ENCODE data around the gene C6orf47. TPM values are rescaled to one million over a fixed set of nuclear protein-coding genes. Genes with fewer than 3 reads are reported as not detected.

The C6orf47 gene
- total and polyA plus RNA-seq, 10 of the 15 experiments (the other 5 are each of a cell fraction or from before 2014, with no cell fraction given), result 0.16 to 20.4 (median 17.3) TPM; not detected in 1

GRCh38 chr6:31636698-31637596 lies 23.6 kb downstream of the C6orf47 start:
- Histone ChIP-seq H2AFZ (ENCODE audit: control insufficient read depth, low read depth, low read length) (no peak overlapping the region), H3K36me3 (ENCODE audit: control insufficient read depth in 2 of 2, insufficient read depth in 2 of 2, low read length in 1 of 2) (peaks cover 54 to 55% of the 10 kb centered on the region in 2 experiments), H3K27ac (ENCODE audit: control insufficient read depth, insufficient read depth) (no peak overlapping the region), H3K9ac (ENCODE audit: control insufficient read depth, insufficient read depth, low read length) (no peak overlapping the region), H3K4me1 (ENCODE audit: control insufficient read depth, insufficient read depth, low read length) (no peaks in the 10 kb centered on the region), H3K9me3 (replicated peaks; ENCODE audit: control insufficient read depth, insufficient read depth, low read length) (no peaks in the 10 kb centered on the region), H3K4me2 (ENCODE audit: control insufficient read depth, insufficient read depth) (no peak overlapping the region), H4K20me1 (ENCODE audit: control insufficient read depth, insufficient read depth) (no peaks in the 10 kb centered on the region), H3K27me3 (replicated peaks in 1 of 2; ENCODE audit: control insufficient read depth in 2 of 2, insufficient read depth in 2 of 2, low read length in 1 of 2) (no peaks in the 10 kb centered on the region), H3K4me3 (no peak overlapping the region), H3K79me2 (ENCODE audit: control insufficient read depth, insufficient read depth, low read length) (no peaks in the 10 kb centered on the region; the same call in 1 of the 2 replicates)
- ATAC-seq (no peak), FAIRE-seq (no peak), DNase-seq (ENCODE audit: low read depth, low spot score) (no peak)
- CTCF ChIA-PET, result no interaction called here
- SMC1A ChIA-PET (ENCODE audit: uncharacterized antibody, unreplicated experiment), result interaction anchor here (1.2 to 1.8 kb wide), 3 partner anchors 14 to 194 kb away, joined by 3 to 5 read pairs (median 4); no protein-coding TSS in a partner anchor
- POLR2A ChIA-PET, result interaction anchor here (1.2 kb wide), 1 partner anchor 20 kb away, joined by 3 read pairs; no protein-coding TSS in a partner anchor
- in situ Hi-C loops (cut with MboI) (no loop called here), intact Hi-C loops (cut with micrococcal nuclease; ENCODE audit: unreplicated experiment) (no loop called here)
- RAD21 ChIA-PET (ENCODE audit: unreplicated experiment), result no interaction called here
- TSS peak; percentile 39 for BruUV-seq (replicated peaks)
- 87% methylated on average over 27 of the region's 27 CpGs for WGBS (ENCODE audit: insufficient coverage, insufficient replicate concordance, low lambda C conversion rate, missing lambda C conversion rate)
- TF ChIP-seq SMAD5 (IDR thresholded peaks at IDR 0.05; ENCODE audit: low read depth), result peak; percentile 7; the same call in 1 of the 2 replicates
- TF ChIP-seq, protein P1, sequence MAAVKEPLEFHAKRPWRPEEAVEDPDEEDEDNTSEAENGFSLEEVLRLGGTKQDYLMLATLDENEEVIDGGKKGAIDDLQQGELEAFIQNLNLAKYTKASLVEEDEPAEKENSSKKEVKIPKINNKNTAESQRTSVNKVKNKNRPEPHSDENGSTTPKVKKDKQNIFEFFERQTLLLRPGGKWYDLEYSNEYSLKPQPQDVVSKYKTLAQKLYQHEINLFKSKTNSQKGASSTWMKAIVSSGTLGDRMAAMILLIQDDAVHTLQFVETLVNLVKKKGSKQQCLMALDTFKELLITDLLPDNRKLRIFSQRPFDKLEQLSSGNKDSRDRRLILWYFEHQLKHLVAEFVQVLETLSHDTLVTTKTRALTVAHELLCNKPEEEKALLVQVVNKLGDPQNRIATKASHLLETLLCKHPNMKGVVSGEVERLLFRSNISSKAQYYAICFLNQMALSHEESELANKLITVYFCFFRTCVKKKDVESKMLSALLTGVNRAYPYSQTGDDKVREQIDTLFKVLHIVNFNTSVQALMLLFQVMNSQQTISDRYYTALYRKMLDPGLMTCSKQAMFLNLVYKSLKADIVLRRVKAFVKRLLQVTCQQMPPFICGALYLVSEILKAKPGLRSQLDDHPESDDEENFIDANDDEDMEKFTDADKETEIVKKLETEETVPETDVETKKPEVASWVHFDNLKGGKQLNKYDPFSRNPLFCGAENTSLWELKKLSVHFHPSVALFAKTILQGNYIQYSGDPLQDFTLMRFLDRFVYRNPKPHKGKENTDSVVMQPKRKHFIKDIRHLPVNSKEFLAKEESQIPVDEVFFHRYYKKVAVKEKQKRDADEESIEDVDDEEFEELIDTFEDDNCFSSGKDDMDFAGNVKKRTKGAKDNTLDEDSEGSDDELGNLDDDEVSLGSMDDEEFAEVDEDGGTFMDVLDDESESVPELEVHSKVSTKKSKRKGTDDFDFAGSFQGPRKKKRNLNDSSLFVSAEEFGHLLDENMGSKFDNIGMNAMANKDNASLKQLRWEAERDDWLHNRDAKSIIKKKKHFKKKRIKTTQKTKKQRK (IDR thresholded peaks at IDR 0.05; ENCODE audit: low read depth, low read length), result no peak
- TF ChIP-seq POLR2A (IDR thresholded peaks at IDR 0.05; ENCODE audit: low read depth, low read length), result peak; percentile 36; the same call in 1 of the 2 replicates
